Activated CD8-positive, alpha-beta memory T cell treated with anti-CD3 and anti-CD28 coated beads for 24 hours (primary cell): ENCODE measurements around the gene TMC1.
"Not testable (repeated sequence)": the region's sequence is repeated elsewhere in the genome, so short reads cannot be mapped to it uniquely, and the experiment has no call there.

ENCODE experiments used
- DNase-seq: peaks from one replicate; pipeline ENCODE4 v3.0.0-alpha.2; 2020

Gene TMC1

DNA sequence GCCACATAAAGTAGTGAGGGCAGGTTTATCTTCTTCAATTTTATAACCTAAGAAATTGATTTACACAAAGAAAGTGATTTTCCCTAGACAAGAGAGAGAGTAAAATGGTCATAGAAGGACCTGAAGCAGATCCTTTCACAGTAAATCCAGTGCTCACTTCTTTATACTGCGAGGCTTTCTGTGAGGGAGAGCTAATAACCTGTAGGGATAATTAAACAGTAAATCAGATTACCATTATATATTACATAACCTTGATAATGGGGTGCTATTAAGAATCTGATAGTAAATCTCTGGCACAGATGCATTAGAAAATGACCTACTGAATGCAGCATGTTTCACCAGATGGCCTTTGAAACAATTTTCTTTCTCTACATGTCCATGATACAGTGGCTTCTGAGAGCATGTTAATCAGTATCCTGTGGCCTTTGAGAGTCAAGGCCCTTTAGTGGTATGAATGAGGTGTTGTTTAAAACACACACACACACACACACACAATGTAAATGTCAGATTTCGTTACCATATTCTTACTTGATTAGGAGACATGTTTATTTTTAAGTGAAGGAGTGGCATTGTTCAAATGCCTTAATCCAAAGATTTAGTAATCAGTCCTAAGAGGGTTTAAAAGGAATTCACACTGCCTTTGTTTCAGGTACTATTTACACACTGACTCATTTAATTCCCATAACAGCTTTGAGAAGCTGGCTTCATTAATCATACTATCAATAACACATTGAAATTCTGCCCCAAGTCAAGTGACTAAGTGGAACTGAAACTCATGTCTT, 306.7 kb downstream of the TMC1 start:
- no peak for DNase-seq

DNA sequence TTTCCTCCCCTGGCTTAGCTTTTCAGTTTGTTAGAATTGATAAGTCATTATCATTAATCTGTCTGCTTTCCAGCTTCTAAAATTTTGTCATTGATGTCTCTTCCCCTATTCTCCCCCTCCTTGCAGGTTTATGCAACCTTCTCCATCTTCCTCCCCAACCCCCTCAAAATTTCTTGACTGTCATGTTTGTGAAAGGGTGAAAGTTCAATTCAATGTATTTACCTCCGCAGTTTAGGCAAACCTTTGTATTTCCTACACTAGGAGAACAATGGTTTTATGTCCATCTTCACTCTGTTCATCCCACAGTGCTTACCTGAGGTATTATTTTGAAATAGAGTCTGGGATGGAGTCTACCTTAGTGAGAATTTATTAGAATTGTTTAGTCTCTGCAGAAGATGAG, 313.6 kb downstream of the TMC1 start:
- DNase-seq, result no peak

DNA sequence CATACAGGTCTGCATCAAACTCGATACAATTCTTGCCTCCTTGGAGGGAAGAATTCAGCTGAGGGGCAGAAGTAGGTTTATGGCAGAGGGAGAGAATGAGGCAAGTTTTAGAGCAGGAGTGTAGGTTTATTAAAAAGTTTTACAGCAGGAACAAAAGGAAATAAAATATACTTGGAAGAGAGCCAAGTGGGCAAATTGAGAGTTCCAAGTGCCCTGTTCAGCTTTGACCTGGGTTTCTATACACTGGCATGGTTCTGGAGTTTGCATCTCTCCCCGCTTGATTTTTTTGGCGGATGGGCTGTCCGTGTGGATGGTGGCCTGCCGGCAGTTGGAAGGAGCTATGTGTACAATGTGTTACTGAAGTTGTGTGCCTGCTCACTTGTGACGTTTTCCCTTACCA, 315.4 kb downstream of the TMC1 start:
- DNase-seq, result no peak

DNA sequence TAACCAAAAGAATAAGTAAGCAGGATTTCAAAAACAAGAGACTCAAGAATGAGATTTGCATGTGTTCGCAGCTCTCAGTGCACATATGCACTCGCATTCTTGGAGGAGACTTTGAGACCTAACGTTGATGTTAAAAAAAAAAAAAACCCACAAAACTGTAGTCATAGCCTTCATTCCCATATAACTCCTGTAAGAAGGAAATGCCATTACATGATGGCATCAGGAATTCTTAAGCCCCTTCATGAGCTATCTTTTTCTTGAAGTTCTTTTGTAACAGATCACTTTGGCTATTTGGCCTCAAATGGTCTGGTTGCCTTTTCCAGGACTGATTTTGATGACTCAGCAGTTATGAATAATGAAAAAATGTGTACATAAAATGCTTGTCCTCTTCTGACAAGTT, 317.7 kb downstream of the TMC1 start:
- no peak for DNase-seq

DNA sequence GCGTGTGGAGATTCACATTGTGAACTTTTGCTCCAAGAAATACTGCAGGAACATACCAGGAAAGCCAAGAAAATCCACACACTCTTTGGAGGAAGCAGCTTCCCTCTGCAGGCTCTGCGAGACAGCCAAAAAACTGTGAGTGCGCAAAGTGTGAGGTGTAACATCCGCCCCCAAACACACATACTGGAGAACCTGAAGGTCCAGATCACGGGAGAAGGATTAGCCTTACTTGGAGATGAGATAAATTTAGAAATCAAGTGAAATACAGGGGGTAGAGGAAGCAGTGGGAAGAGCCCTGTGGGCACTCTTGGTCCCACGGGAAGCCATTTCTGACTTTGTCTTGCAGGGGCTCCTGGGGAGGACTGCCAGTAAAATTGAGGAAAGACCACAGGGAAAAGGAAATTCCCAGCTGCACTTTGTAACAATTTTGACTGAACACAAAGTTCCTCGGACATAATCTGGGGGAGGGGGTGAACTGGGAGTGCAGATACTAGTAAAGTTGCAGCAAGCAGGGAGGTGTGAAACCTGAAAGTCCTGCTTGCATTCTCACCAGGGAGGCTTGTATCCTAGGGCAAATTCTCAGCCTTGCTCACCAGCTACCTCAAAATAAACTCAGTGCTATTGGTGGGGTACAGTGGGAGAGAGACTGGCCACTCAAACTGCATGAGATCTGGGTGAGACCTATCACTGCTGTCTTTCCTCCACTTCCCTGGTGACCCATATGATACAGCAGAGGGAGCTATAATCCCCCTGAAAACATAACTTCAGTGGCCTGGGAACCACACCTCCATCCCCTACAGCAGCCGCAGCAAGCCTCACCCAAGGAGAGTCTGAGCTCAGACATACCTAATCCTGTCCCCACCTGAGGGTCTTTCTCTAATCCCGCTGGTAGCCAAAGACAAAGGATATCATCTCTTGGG, 322.4 kb downstream of the TMC1 start:
- DNase-seq, result no peak

DNA sequence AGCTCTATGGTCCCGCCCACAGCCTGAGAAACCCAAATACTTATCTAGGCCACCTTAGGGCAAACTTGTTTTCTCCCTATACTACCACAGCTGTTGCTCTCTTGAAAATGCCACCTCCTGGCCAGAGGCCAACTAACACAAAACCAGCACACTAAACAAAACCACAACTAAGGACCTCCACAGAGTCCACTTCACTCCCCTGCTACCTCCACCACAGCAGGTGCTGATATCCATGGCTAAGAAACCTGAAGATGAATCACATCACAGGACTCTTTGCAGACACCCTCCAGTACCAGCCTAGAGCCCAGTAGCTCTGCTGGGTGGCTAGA, 323.0 kb downstream of the TMC1 start:
- no peak for DNase-seq

DNA sequence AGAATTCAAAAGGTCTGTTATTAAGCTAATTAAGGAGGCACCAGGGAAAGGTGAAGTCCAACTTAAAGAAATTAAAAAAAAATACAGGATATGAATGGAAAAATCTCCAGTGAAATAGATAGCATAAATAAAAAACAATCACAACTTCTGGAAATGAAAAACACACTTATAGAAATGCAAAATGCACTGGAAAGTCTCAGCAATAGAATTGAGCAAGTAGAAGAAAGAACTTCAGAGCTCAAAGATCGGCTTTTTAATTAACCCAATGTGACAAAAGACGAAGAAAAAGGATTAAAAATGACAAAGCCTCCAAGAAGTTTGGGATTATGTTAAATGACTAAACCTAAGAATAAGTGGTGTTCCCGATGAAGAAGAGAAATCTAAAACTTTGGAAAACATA, 323.6 kb downstream of the TMC1 start:
- not testable (repeated sequence) for DNase-seq

DNA sequence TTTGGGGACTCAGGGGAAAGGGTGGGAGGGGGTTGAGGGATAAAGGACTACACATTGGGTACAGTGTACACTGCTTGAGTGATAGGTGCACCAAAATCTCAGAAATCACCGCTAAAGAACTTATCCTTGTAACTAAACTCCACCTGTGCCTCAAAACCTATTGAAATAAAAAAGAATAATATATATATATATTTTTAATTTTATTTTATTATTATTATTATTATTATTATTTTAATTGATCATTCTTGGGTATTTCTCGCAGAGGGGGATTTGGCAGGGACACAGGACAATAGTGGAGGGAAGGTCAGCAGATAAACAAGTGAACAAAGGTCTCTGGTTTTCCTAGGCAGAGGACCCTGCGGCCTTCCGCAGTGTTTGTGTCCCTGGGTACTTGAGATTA, 328.8 kb downstream of the TMC1 start:
- DNase-seq, result not testable (repeated sequence)

DNA sequence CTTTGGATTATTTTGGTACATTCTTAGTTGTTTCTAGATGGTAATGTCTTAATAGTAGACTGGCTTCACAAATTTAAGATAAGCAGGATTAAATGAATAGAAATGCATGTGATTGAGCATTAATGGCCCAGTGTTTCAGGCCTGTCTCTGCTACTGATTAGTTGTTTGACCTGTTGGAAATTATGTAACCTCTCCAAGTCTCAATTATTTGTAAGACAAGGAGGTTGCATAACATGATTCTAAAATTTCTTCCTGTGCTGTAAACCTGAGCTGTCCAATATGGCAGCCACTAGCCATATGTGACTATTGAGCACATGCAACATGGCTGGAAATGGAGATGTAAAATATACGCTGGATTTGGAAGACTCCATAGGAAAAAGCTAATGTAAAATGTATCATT, 333.9 kb downstream of the TMC1 start:
- no peak for DNase-seq

DNA sequence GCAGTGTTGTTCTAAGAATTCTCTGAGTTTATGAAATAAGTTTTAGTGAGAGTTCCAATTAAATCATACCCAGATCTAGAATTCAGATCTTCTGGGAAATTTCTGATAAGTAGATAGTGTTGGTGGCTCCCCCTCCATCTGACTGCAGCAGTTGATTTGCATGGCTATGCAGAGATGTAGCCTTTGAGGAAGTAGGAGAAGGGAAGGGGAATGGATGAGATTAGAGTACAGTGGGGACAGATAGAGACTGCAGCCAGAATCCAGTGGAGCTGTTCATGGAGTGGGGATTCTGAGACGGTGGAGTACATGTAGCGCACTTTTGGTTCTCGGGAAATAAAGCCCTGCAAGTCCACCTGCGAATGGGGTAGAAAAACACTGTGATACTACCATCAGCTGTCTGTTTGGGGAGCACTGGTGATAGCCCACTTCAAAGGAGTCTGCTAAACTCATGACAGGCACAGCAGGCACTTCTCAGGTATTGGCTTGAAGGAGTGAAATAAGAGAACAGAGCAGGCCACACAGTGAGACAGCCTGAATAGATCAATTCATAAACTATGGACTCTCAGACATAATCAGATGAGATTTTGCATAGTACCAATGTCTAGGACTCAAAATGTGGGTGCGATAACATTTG, 334.6 kb downstream of the TMC1 start:
- DNase-seq, result no peak

DNA sequence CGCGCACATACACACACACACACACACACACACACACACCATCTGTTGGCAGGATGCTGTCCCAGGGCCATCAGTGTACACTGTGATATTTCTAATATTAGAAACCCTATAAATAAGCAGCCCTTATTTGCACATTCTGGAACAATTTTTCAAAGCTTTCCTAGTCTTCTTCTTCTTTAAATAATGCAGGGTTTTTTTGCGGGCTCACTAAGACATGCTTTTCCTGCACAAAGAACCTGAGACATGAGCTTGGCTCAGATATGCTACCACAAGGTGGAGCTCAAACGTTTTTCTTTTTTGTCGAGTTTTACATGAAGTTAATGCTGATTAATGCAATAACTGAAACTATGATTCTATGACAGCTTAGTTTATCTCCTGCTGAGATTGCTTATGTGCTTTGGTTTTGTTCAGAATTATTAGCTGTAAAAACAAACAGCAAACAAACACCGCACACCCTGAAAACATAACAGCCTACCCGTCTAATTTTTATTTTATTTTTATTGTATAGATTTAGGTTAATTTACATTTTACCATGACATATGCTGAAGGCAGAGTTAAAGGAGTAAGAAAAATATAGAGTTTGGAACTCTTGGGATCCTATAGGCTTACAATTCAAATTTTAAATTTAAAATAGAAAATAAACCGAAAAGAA, 335.7 kb downstream of the TMC1 start:
- DNase-seq, result no peak

DNA sequence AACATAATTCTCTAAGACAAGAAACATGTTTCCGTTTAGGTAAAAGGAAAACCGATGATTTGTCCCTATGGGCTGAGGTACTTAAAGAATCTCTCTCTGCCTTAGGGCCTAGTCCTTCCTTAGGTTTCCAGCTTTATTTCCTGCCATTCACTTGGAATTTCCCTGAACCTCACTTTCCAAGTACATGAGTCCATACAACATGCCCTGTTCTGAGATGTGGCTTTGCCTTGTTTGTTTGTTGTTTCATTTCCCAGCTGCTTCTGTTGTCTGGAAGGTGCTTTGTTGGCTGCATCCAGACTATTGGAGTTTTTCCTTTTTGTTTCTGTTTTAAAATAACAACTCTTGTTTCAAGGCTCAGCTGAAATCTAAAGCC, 336.2 kb downstream of the TMC1 start:
- no peak for DNase-seq

DNA sequence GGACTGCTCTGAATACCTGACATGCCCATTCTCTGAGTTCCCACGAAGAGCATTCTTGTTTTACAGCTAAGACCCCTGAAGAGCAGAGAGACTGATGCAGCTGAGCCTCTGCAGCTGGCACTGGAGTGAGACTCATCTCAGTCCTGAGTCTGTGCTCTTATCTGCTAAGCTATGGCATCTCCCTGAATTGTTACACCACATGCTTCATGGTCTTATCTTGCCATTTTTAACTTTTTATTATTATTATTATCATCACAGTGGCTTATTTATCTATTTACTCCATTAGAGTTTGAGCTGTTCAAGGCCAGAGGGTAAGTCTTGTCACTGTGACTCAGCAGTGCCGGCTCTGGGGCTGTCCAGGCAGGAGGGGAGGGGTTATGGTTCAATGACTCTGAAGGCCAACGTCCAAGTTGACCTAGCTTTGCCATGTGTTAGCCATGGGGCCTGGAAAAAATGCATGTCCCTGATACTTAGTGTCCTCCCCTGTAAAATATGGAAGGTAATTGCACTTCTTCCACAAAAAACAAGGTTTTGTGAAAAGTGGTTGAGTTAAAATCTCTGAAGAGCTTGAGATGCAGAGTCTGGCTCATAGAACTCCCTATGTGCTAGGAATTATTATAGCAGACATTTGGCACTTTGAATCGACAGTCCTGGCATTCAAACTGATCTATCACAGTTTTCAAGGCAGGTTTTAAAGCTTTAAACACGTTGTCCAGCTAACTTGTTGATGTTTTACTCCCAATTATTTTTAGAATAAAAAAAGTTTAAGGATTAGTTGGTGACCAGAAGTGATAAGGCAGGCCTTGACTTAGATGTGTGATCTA, 336.9 kb downstream of the TMC1 start:
- no peak for DNase-seq

DNA sequence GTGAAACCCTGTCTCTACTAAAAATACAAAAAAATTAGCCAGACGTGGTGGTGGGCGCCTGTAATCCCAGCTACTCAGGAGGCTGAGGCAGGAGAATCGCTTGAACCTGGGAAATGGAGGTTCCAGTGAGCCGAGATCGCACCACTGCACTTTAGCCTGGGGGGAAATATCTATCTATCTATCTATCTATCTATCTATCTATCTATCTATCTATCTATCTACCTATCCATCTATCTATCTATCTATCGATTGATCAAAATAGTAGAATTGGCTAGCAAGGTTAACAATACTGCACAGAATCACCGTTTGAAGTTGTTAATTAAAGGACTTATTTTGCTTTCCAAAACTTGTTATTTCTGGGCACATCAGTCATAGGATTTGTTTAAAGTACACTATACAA, 341.4 kb downstream of the TMC1 start:
- not testable (repeated sequence) for DNase-seq

DNA sequence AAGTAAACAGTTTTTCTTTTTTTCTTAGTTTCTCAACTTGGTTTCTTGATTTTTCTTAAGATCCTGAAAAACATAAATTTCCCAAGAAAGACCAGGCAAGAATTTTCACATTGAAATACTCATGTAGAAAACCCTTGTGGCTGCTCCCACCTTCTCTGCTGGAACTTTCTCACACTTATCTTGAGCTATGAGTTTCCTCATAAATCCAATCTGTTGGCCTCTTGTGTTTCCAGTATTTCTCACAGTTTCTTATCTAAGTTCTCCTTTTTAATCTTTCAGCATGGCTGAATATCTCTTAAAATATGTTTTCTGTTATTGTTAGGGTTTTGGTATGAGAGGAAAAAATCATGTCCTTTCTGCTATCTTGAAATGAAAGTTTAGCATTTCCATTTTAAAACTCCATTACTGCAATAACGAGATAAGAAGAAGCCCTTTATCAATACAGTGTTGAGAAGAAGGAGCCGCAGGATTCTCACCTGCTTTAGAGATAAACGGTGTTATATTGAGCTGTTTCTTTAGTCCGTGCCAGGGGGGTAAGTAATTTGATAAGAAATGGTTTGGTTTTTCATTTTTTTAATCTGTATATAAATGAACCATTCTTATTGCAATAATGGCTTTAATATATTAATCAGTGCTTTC, 342.2 kb downstream of the TMC1 start:
- DNase-seq, result no peak

DNA sequence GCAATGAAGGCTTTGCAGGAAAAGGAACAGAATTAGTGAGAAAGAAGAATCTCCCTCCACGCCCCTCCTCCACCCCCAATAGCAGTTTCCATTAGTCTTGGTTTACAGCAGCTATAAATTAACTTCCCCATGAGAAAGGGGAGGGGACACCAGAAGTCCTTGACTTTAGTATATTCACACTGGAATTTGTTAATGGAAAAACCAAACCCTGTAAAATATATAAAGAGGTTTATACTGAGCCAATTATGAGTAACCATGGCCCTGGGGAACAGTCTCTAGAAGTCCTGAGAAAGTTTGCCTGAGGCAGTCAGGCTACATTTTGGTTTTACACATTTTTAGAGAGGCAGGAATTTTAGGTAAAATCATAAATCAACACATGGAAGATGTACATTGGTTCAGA, 342.9 kb downstream of the TMC1 start:
- no peak for DNase-seq

DNA sequence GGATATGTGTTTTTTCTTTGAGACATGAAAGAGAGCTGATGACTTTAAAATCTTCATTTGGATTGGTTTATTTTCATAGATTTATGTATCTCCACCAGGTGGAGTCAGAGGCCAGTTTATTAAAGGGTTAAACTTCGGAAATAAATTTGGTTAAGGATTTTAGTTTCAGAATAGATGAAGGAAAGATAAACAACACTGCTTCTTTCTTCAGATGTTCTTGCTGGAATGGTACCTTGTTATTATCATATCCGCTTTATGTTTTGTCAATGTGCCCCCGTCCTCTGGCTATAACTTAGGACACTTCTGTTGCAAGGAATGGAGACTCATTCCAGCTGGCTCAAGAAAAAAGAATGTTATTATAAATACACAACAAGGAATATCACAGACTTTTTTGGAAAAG, 350.3 kb downstream of the TMC1 start:
- no peak for DNase-seq

DNA sequence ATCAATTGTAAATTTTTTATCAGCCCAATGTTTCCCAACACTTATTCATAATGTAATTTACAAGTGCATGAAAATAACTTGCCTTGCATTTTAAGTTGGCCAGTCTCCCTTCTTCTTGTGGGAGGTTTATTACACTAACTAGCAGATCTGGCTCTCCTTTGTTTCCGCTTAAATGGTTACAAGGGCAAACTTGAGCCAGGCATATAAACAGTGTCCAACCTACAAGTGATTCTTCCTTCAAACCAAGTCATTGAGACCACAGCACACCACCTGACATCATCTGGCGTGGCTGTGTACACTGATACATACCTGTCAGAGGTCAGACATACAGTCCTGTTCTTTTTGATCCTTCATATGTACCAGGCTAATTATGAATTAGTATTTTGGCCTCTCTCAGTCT, 351.3 kb downstream of the TMC1 start:
- no peak for DNase-seq

DNA sequence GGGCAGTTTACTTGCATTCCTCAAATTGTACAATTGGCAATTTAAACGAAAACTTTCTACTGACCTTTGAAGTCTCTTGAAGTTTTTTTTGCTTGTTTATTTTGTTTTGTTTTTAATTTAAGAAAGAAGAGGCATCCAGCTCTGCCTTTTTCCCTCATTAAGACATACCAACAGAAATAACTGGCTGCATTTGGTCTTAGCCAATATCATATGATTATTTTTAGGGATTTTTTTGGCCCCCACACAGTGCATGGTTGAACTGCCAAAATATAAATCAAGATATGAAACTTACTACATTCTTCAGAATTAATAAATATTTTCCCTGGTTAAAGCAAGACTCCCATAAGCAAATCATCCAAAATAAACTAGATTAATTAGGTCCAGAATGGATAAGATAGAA, 352.0 kb downstream of the TMC1 start:
- DNase-seq, result no peak

DNA sequence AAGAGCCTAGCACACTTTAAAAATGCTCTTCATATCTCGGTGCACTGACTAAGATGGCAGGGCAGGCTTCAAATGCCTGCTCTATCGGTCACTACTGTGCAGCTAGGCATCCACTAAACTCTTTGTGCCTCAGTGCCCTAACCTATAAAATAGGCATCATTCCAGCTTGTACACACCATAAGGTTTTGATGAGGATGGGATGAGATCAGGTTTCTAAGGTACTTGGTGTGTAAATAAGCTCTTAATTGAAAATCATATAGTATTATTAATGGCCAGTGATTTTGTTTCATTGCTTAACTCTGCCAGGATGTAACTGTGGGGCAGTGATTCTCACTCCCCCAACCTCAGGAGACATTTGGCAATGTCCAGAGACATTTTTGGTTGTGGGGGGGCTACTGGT, 352.9 kb downstream of the TMC1 start:
- no peak for DNase-seq

DNA sequence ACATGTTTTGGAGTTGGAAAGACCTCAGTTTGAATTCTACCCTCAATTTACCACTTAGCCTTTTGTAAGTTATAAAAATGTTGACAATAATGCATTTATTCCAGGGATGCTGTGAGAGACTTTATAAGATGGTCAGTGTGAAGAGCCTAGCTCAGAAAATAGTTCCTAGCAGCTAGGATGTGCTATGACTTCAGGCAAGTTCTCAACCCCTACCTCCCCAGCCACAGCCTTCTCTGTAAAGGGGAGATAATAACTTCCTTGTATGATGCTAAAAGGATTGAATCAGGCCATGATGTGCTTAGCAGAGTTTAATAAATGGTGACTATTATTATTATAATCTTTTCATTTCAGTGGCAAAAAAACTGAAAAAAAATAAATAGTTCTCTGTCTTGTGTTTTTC, 353.8 kb downstream of the TMC1 start:
- DNase-seq, result no peak

DNA sequence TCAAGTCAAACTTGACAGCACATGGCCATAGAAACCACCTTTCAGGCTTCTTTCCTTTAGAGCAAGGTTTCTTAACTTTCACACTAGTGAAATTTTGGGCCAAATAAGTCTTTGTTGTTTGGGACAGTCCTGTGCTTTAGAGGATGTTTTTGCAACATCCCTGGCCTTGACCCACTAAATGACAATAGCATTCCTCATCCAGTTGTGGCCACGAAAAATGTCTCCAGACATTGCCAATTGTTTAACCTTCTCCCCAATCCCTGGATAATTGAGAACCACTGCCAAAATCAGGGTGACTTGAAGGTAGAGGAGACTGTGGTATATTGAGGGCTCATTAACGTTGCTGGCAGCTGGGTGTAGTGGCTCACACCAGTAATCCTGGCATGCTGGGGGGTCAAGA, 359.4 kb downstream of the TMC1 start:
- DNase-seq, result no peak
